Left colon (tissue), 2 donors: ENCODE data around the gene FIZ1. TPM values are rescaled to one million over a fixed set of nuclear protein-coding genes. Genes with fewer than 3 reads are reported as not detected.

Source experiments
- ATAC-seq: fragments of 200-7000 bp; cut with Tn5 transposase; one replicate; pipeline ENCODE4 v1.9.1; 2020; ENCODE audit warnings: mild to moderate bottlenecking, moderate library complexity
- DNase-seq, 2 donors: peaks; one replicate each; pipeline ENCODE4 v3.0.0-alpha.2; 2020
- intact Hi-C, 2 donors: fragments of 100-400 bp; cut with DNase I in 1 of 2; cut with micrococcal nuclease in 1 of 2; formaldehyde crosslinking; loops; one replicate each; pipeline versions ENCODE4 v1.11.2 to v1.14.0; 2022; cut with DNase I, micrococcal nuclease
- total RNA-seq, 2 donors: library from RNA; stranded (reverse); fragmentation: NEBNext Ultra II Directional; extraction: Animal tissue kit (Norgen Biotek cat#: 25700); gene quantifications; one replicate each; pipeline ENCODE4 v1.2.1, GENCODE V29; 2021
- donor health status: DM: no; HTN: no; CAD: no.
- donor health status: DM: yes; HTN: yes; CAD: no.

Gene FIZ1
- total RNA-seq, 2 donors from 2014 or later: 14.7 to 15.5 TPM

- intact Hi-C loops: no loop called here
- DNase-seq (no peak), ATAC-seq (no peak)
Observed at GRCh38 chr19:55553217-55554182, 45.8 kb downstream of the FIZ1 start.

DNA sequence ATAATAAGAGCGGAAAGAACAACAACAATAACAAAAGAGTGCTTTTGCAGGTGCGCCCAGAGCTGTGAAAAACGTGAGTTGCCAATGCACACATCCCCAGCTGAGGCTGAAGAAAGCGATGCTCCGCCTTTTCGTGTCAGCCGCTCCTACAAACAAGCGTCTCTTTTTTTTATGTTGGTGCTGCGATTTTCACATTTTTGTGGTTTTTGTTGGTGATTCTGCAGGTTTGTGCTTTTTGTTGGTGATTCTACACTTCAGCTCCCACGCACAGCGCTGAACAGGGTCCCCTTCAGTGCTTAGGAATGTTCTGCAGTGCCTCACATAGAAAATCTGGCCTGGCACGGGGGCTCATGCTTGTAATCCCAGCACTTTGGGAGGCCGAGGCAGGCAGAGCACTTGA, 46.7 kb downstream of the FIZ1 start:
- intact Hi-C loops: no loop called here
- ATAC-seq (no peak), DNase-seq (no peak)

- intact Hi-C loops: no loop called here
- no peak for ATAC-seq
Observed at GRCh38 chr19:55552206-55552605, 47.1 kb downstream of the FIZ1 start.

GRCh38 chr19:55550321-55550650, 49.0 kb downstream of the FIZ1 start:
- intact Hi-C loops: no loop called here
- DNase-seq (no peak), ATAC-seq (no peak)

More at GRCh38 chr19:55552206-55552605, 47.1 kb downstream of the FIZ1 start:
- no peak for DNase-seq

- peak; percentile 85 for ATAC-seq
- intact Hi-C loops: no loop called here
- peak; percentile 19 to 54 for DNase-seq
Observed at GRCh38 chr19:55549500-55550320, 49.6 kb downstream of the FIZ1 start.

GRCh38 chr19:55546822-55547614, 52.3 kb downstream of the FIZ1 start:
- intact Hi-C loops: no loop called here
- ATAC-seq (no peak), DNase-seq (peak; percentile 25 to 39)

GRCh38 chr19:55546011-55546410, 53.3 kb downstream of the FIZ1 start:
- no peak for DNase-seq
- intact Hi-C loops: no loop called here
- ATAC-seq: no peak

GRCh38 chr19:55545443-55545842, 53.9 kb downstream of the FIZ1 start, which contains the start of gene SBK3:
Gene SBK3 (minus strand): TSS chr19:55545543. CDS start chr19:55545543, 0 bp downstream.
- no peak for DNase-seq
- no peak for ATAC-seq
- intact Hi-C loops: no loop called here

GRCh38 chr19:55544776-55545439, 54.4 kb downstream of the FIZ1 start:
- intact Hi-C loops: no loop called here
- DNase-seq (no peak), ATAC-seq (no peak)

DNA sequence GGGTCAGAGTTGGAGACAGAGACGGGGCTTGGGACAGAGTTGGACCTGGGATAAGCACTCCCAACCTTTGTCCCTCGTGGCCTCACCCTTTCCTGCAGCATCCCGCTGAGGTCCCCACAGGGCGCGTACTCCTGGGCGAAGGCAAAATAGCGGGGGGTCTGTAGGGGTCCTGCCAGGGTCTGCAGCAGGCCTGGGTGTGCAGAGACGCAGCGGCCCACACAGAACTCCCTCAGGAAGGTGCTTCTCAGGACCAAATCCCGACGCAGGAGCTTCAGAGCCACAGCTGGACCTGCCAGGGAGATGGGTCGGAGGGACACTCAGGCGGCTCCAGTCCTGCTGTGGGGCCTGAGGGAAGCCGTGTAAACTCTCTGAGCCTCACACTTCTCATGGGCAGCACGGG, 55.3 kb downstream of the FIZ1 start:
- intact Hi-C loops: no loop called here
- no peak for ATAC-seq
- DNase-seq: no peak

GRCh38 chr19:55543567-55543966, 55.8 kb downstream of the FIZ1 start:
- ATAC-seq (no peak), DNase-seq (no peak)
- intact Hi-C loops: no loop called here

- intact Hi-C loops: no loop called here
- ATAC-seq (no peak), DNase-seq (no peak)
Observed at GRCh38 chr19:55542292-55542855, 56.9 kb downstream of the FIZ1 start.

Other genes starting within 250 kb of the FIZ1 start
- 10 to 100 TPM; 23.0 to 27.6 TPM for gene COX6B2, start 244.8 kb downstream of the FIZ1 start, total RNA-seq
- not detected for gene GARIN5B, start 236.3 kb downstream of the FIZ1 start, total RNA-seq
- under 1 TPM; 0.31 to 0.46 TPM for gene IL11, start 229.1 kb downstream of the FIZ1 start, total RNA-seq
- not detected for gene TMEM190, start 222.7 kb downstream of the FIZ1 start, total RNA-seq
- 10 to 100 TPM; 83.4 to 89.4 TPM for gene TMEM238, start 215.2 kb downstream of the FIZ1 start, total RNA-seq
- 1,000 to 10,000 TPM; 1,151 to 1,179 TPM for gene RPL28, start 213.6 kb downstream of the FIZ1 start, total RNA-seq
- gene UBE2S, start 191.7 kb downstream of the FIZ1 start, total RNA-seq: 10 to 100 TPM; 20.9 to 33.7 TPM
- gene SHISA7, start 156.2 kb downstream of the FIZ1 start, total RNA-seq: not detected
- gene ISOC2, start 137.9 kb downstream of the FIZ1 start, total RNA-seq: 100 to 1,000 TPM in 1 of 2 donors, 10 to 100 TPM in 1; 63.5 to 115 TPM
- gene C19orf85, start 134.8 kb downstream of the FIZ1 start, total RNA-seq: not detected
- 10 to 100 TPM in 1 of 2 donors, 1 to 10 TPM in 1; 8.0 to 10.3 TPM for gene ZNF628, start 122.9 kb downstream of the FIZ1 start, total RNA-seq
- 1 to 10 TPM; 4.0 to 4.8 TPM for gene NAT14, start 114.3 kb downstream of the FIZ1 start, total RNA-seq
- gene SSC5D, start 111.1 kb downstream of the FIZ1 start, total RNA-seq: 1 to 10 TPM; 2.6 to 5.8 TPM
- not detected for gene SBK2, start 62.4 kb downstream of the FIZ1 start, total RNA-seq
- gene SBK3, start 54.0 kb downstream of the FIZ1 start, total RNA-seq: not detected
- 1 to 10 TPM; 5.3 to 7.3 TPM for gene ZNF579, start 18.7 kb downstream of the FIZ1 start, total RNA-seq
- gene ZNF524, start 771 bp upstream of the FIZ1 start, total RNA-seq: 10 to 100 TPM; 26.6 to 36.4 TPM
- 10 to 100 TPM; 13.0 to 13.6 TPM for gene ZNF865, start 6.1 kb upstream of the FIZ1 start, total RNA-seq
- gene ZNF784, start 25.0 kb upstream of the FIZ1 start, total RNA-seq: 10 to 100 TPM in 1 of 2 donors, 1 to 10 TPM in 1; 8.6 to 11.6 TPM
- 10 to 100 TPM; 22.5 to 23.3 TPM for gene ZNF580, start 41.5 kb upstream of the FIZ1 start, total RNA-seq
- gene ZNF581, start 44.1 kb upstream of the FIZ1 start, total RNA-seq: 10 to 100 TPM; 15.2 to 18.7 TPM
- gene CCDC106, start 48.7 kb upstream of the FIZ1 start, total RNA-seq: 1 to 10 TPM; 6.2 to 6.7 TPM
- gene U2AF2, start 55.5 kb upstream of the FIZ1 start, total RNA-seq: 100 to 1,000 TPM; 142 to 167 TPM
- gene EPN1, start 75.7 kb upstream of the FIZ1 start, total RNA-seq: 100 to 1,000 TPM; 235 to 239 TPM
- not detected for gene NLRP9, start 138.9 kb upstream of the FIZ1 start, total RNA-seq
- gene RFPL4A, start 159.6 kb upstream of the FIZ1 start, total RNA-seq: not detected
- gene RFPL4AL1, start 169.6 kb upstream of the FIZ1 start, total RNA-seq: not detected
- under 1 TPM; 0.11 to 0.12 TPM for gene NLRP11, start 232.5 kb upstream of the FIZ1 start, total RNA-seq
- gene NLRP4, start 237.0 kb upstream of the FIZ1 start, total RNA-seq: not detected